K562 (cell line): Measurements from ENCODE around the gene GP1BB. TPM values are rescaled to one million over a fixed set of nuclear protein-coding genes. Genes with fewer than 3 reads are reported as not detected.

Experiments used
- ATAC-seq: fragments of 200-7000 bp; cut with Tn5 transposase; 3 replicates; pipeline ENCODE4 v1.9.1; 2020; ENCODE audit warnings: moderate library complexity
- BruUV-seq: library from RNA; stranded (reverse); fragments of 400-500 nt; replicated peaks from 2 replicates; lab custom pipeline; 2021; lab: Mats Ljungman, UMichigan
- CTCF ChIA-PET: fragments of 300-600 bp; formaldehyde crosslinking; extraction: SDS; loops from one replicate; lab custom pipeline; 2021; ENCODE audit warnings: low intra/inter-chr PET ratio; lab: Yijun Ruan, JAX
- POLR2A ChIA-PET: fragments of 300-600, 350-650 bp; sonication (Branson Sonifier 250); formaldehyde crosslinking; extraction: SDS; loops from one replicate; lab custom pipeline; 2021; ENCODE audit warnings: antibody characterized with exemption, inconsistent platforms; lab: Yijun Ruan, JAX
- DNase-seq, 4 experiments: peaks; one replicate each; pipeline versions ENCODE4 v3.0.0 to v3.0.0-alpha.2; 2011 to 2018; ENCODE audit warnings: low spot score in 3 of 4, mixed read lengths in 3 of 4; ENCODE audit errors: extremely low read depth in 1 of 4
- FAIRE-seq: peaks from 2 replicates; lab custom pipeline; 2011; peaks lifted over from hg19 to GRCh38; lab: Jason Lieb, UNC
- H2AFZ ChIP-seq: 2 replicates; pipeline ENCODE4 v1.6.0; 2011; ENCODE audit warnings: low read depth, low read length, control low read depth, inconsistent platforms
- H3K27ac ChIP-seq: fragments of 200-600 bp; 3 replicates; pipeline ENCODE4 v1.8.0; 2011; ENCODE audit warnings: low read depth, mild to moderate bottlenecking, control low read depth, inconsistent platforms, low read length, moderate library complexity, mixed read lengths; ENCODE audit errors: extremely low read depth
- H3K27me3 ChIP-seq, 2 experiments: fragments of 300-600 bp in 1 of 2; 2 replicates in 1 of 2; 3 replicates in 1 of 2; pipeline versions ENCODE4 v1.6.0 to v1.8.0; 2011; ENCODE audit warnings: inconsistent platforms in 2 of 2, low read length in 2 of 2, mild to moderate bottlenecking in 1 of 2, mixed read lengths in 1 of 2, moderate library complexity in 1 of 2; ENCODE audit not compliant: control insufficient read depth in 2 of 2, insufficient read depth in 2 of 2
- H3K36me3 ChIP-seq: fragments of 300-600 bp; 3 replicates; pipeline ENCODE4 v1.8.0; 2011; ENCODE audit warnings: mild to moderate bottlenecking, low read length, inconsistent platforms; ENCODE audit not compliant: control insufficient read depth, insufficient read depth
- H3K4me1 ChIP-seq, 2 experiments: fragments of 200-600 bp in 1 of 2; replicated peaks in 1 of 2; 2 replicates in 1 of 2; 3 replicates in 1 of 2; pipeline versions ENCODE4 v1.5.1 to v1.8.0; 2011; ENCODE audit warnings: inconsistent platforms in 2 of 2, low read length in 2 of 2, mild to moderate bottlenecking in 1 of 2, mixed read lengths in 1 of 2, moderate library complexity in 1 of 2; ENCODE audit not compliant: control insufficient read depth in 2 of 2, insufficient read depth in 2 of 2
- H3K4me2 ChIP-seq: 2 replicates; pipeline ENCODE4 v1.6.1; 2011; ENCODE audit warnings: low read length, control low read depth, inconsistent platforms, mixed read lengths; ENCODE audit not compliant: insufficient read depth
- H3K4me3 ChIP-seq: fragments of 200-600 bp; sonication (generic), shearing (Covaris generic); 2 replicates; pipeline ENCODE4 v1.5.1; 2016; ENCODE audit warnings: control low read depth, inconsistent platforms
- H3K79me2 ChIP-seq: fragments of 200-600 bp; 3 replicates; pipeline ENCODE4 v1.8.0; 2011; ENCODE audit warnings: low read length, inconsistent platforms; ENCODE audit not compliant: control insufficient read depth, insufficient read depth
- H3K9ac ChIP-seq, 2 experiments: 2 replicates each; pipeline versions ENCODE4 v1.6.0 to v1.6.1; 2011; ENCODE audit warnings: low read depth in 2 of 2, low read length in 2 of 2, control low read depth in 1 of 2, inconsistent platforms in 1 of 2, mild to moderate bottlenecking in 1 of 2, mixed read lengths in 1 of 2; ENCODE audit not compliant: insufficient read depth in 1 of 2
- H3K9me1 ChIP-seq: one replicate; pipeline ENCODE4 v1.6.0; 2011; ENCODE audit warnings: inconsistent platforms, mild to moderate bottlenecking, low read length, moderate library complexity; ENCODE audit not compliant: control insufficient read depth, insufficient read depth
- H3K9me3 ChIP-seq: replicated peaks from 2 replicates; pipeline ENCODE4 v1.5.1; 2011; ENCODE audit warnings: low read depth, low read length, inconsistent platforms; ENCODE audit not compliant: control insufficient read depth, insufficient read depth
- H4K20me1 ChIP-seq: replicated peaks from 2 replicates; pipeline ENCODE4 v1.6.1; 2011; ENCODE audit warnings: low read length, inconsistent platforms, mixed read lengths; ENCODE audit not compliant: control insufficient read depth, insufficient read depth
- CCNT2 ChIP-seq: IDR thresholded peaks from 2 replicates; pipeline ENCODE4 v1.6.1; 2011; ENCODE audit warnings: borderline replicate concordance, low read depth, mild to moderate bottlenecking, moderate library complexity, mixed read lengths, low read length; ENCODE audit not compliant: insufficient read length; ENCODE audit errors: extremely low read depth
- CHD1 ChIP-seq: fragments of 200-600 bp; sonication (generic); IDR thresholded peaks from one replicate; pipeline ENCODE4 v1.6.1; 2012; ENCODE audit warnings: mild to moderate bottlenecking, moderate library complexity, low read length, inconsistent platforms
- CHD4 ChIP-seq: fragments of 200-600 bp; sonication (generic); IDR thresholded peaks from 3 replicates; pipeline ENCODE4 v1.6.1; 2012; ENCODE audit warnings: low read depth, mild to moderate bottlenecking, mixed read lengths, low read length, inconsistent platforms; ENCODE audit not compliant: insufficient read depth, insufficient replicate concordance, poor library complexity, severe bottlenecking
- HINFP ChIP-seq: fragments of 450-650 bp; conservative IDR thresholded peaks from 2 replicates; pipeline ENCODE4 v1.6.1; 2016; ENCODE audit warnings: missing genetic modification characterization, low read depth, mild to moderate bottlenecking, control low read depth, missing compliant biosample characterization
- POLR2G ChIP-seq: fragments of 200-400 bp; formaldehyde crosslinking; IDR thresholded peaks from 2 replicates; pipeline ENCODE4 v1.6.1; 2017; ENCODE audit warnings: low read depth, mild to moderate bottlenecking, antibody characterized with exemption, low read length, moderate library complexity
- PTBP1 ChIP-seq: fragments of 200-400 bp; formaldehyde crosslinking; IDR thresholded peaks from 2 replicates; pipeline ENCODE4 v1.6.1; 2017; ENCODE audit warnings: low read depth, low read length
- SAP30 ChIP-seq: fragments of 200-600 bp; sonication (generic); IDR thresholded peaks from 2 replicates; pipeline ENCODE4 v1.6.1; 2012; ENCODE audit warnings: borderline replicate concordance, low read depth, mild to moderate bottlenecking, moderate library complexity, low read length, control low read depth, inconsistent platforms; ENCODE audit not compliant: insufficient read depth, poor library complexity, severe bottlenecking
- SRSF3 ChIP-seq: fragments of 200-400 bp; formaldehyde crosslinking; IDR thresholded peaks from 2 replicates; pipeline ENCODE4 v1.6.1; 2016; ENCODE audit warnings: mild to moderate bottlenecking, low read length, moderate library complexity; ENCODE audit not compliant: insufficient read depth
- TAL1 ChIP-seq: fragments of 450-650 bp; IDR thresholded peaks from 2 replicates; pipeline ENCODE4 v1.6.1; 2016; ENCODE audit warnings: mild to moderate bottlenecking
- ZBTB7A ChIP-seq: IDR thresholded peaks from 2 replicates; pipeline ENCODE4 v1.6.1; 2011; ENCODE audit warnings: low read depth, mild to moderate bottlenecking, low read length, moderate library complexity, borderline replicate concordance; ENCODE audit not compliant: control insufficient read depth
- ZNF174 ChIP-seq: fragments of 250-450 bp; sonication (Bioruptor Pico); IDR thresholded peaks from 2 replicates; pipeline ENCODE4 v1.4.0; 2020; ENCODE audit warnings: mild to moderate bottlenecking
- WGBS: fragments of 100-300 bp; shearing (Covaris generic); methylation state at CpG from one replicate; pipeline ENCODE4 v1.1.6; 2016; ENCODE audit warnings: low coverage, mixed read lengths; ENCODE audit not compliant: insufficient coverage; ENCODE audit errors: missing lambda C conversion rate; 5-methylcytosine and 5-hydroxymethylcytosine counted together
- in situ Hi-C: fragments of 300-500 bp; cut with MboI; formaldehyde crosslinking; loops from 4 replicates; pipeline ENCODE4 v1.15.0; 2018; ENCODE audit warnings: inconsistent platforms, mixed read lengths
- intact Hi-C: fragments of 100-400 bp; cut with micrococcal nuclease; formaldehyde crosslinking; loops from 2 replicates; pipeline ENCODE4 v1.14.2; 2022
- polyA plus RNA-seq, 8 experiments: library from polyadenylated mRNA; depleted of rRNA in 4 of 8; stranded (reverse) in 5 of 8; unstranded in 3 of 8; fragments of >200 nt; fragmentation: Nextera tagmentation in 2 of 8; fragmentation: Illumina TruSeq in 1 of 8; extraction: Ambion mirVana in 2 of 8; extraction: Trizol in 1 of 8; gene quantifications; 2 replicates each; pipeline versions ENCODE4 v1.2.1 to v1.2.3, GENCODE V29; 2011 to 2014; ENCODE audit warnings: inconsistent platforms in 1 of 8, missing spikeins in 1 of 8
- total RNA-seq, 7 experiments: library from RNA; depleted of rRNA in 6 of 7; stranded (reverse); fragments of >200 nt in 6 of 7; fragmentation: Illumina TruSeq in 2 of 7; extraction: Trizol in 2 of 7; gene quantifications; 2 replicates each; pipeline versions ENCODE4 v1.2.1 to v1.2.3, GENCODE V29; 2011 to 2021; ENCODE audit warnings: low replicate concordance in 1 of 7
- TF ChIP-seq, protein P1 (sequence below): sonication (generic); formaldehyde crosslinking; IDR thresholded peaks from 2 replicates; pipeline ENCODE4 v1.8.1; 2023; ENCODE audit warnings: mild to moderate bottlenecking, missing genetic modification reagents, moderate library complexity
- TF ChIP-seq, protein P2 (sequence below): sonication (generic); formaldehyde crosslinking; IDR thresholded peaks from 2 replicates; pipeline ENCODE4 v1.8.0; 2022; ENCODE audit warnings: mild to moderate bottlenecking, missing genetic modification reagents
- TF ChIP-seq, protein P3 (sequence below): sonication (generic); formaldehyde crosslinking; IDR thresholded peaks from 2 replicates; pipeline ENCODE4 v1.8.0; 2022; ENCODE audit warnings: missing genetic modification reagents, mild to moderate bottlenecking, borderline replicate concordance

Gene GP1BB
- total and polyA plus RNA-seq, 9 of the 15 experiments (the other 6 are each of a cell fraction or from before 2014, with no cell fraction given), result 0.69 to 162 (median 2.8) TPM

DNA sequence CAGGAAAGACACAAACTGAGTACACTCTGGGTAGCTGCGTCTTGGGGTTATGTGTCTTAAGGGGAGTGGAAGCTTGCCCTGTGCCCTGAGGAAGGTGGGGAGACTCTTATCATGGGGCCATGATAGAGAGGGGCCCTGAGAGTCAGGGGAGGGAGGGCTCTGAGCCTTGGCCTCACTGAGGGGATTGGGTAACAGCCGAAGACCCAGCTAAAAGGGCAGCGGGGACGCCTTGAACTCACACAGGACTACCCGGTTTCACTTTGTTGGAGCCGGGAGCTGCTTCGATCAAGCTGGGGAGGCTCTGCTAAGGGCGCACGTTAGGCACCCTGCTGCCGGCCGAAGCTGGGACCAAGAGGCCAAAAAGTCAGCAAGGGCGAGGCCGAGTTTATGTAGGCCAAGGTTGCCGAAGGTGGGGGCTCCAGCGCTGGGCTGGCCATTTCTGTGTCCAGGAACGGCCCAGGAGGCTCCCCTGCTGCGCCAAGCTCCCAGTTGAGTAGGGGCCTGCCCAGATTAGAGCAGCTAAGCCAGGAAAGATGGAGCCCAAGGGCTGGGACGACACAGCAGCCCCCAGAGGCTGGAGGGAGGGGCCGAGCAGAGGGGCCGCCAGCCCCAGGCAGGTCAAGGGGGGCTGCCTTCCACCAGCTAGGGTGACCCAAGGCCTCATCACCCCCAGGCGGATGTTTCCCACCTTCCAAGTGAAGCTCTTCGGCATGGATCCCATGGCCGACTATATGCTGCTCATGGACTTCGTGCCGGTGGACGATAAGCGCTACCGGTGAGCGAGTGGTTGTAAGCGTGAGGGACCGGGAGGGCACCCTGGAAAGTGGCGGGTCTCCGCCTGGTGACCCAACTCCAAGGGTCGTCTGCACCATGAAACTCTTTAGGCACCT lies 39.5 kb downstream of the GP1BB start:
- ATAC-seq, result peak; percentile 1
- no peak for TF ChIP-seq PTBP1
- TF ChIP-seq POLR2G, result no peak; the same call in 1 of the 2 replicates
- no peak for TF ChIP-seq CHD1
- TF ChIP-seq, protein P1, sequence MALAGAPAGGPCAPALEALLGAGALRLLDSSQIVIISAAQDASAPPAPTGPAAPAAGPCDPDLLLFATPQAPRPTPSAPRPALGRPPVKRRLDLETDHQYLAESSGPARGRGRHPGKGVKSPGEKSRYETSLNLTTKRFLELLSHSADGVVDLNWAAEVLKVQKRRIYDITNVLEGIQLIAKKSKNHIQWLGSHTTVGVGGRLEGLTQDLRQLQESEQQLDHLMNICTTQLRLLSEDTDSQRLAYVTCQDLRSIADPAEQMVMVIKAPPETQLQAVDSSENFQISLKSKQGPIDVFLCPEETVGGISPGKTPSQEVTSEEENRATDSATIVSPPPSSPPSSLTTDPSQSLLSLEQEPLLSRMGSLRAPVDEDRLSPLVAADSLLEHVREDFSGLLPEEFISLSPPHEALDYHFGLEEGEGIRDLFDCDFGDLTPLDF, result no peak
- peak; percentile 12; the same call in 1 of the 2 replicates for TF ChIP-seq ZBTB7A
- peak; percentile 1; the same call in 1 of the 2 replicates for TF ChIP-seq SRSF3
- TF ChIP-seq, protein P2, sequence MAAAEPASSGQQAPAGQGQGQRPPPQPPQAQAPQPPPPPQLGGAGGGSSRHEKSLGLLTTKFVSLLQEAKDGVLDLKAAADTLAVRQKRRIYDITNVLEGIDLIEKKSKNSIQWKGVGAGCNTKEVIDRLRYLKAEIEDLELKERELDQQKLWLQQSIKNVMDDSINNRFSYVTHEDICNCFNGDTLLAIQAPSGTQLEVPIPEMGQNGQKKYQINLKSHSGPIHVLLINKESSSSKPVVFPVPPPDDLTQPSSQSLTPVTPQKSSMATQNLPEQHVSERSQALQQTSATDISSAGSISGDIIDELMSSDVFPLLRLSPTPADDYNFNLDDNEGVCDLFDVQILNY (CRISPR knock-in tag), result no peak
- TF ChIP-seq HINFP (tag), result no peak
- no peak for TF ChIP-seq ZNF174 (CRISPR knock-in tag)
- peak; percentile 12 for TF ChIP-seq SAP30
- no peak for TF ChIP-seq TAL1
- TF ChIP-seq, protein P3, sequence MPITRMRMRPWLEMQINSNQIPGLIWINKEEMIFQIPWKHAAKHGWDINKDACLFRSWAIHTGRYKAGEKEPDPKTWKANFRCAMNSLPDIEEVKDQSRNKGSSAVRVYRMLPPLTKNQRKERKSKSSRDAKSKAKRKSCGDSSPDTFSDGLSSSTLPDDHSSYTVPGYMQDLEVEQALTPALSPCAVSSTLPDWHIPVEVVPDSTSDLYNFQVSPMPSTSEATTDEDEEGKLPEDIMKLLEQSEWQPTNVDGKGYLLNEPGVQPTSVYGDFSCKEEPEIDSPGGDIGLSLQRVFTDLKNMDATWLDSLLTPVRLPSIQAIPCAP (CRISPR knock-in tag), result no peak
- no peak for TF ChIP-seq CHD4
- TF ChIP-seq CCNT2, result no peak

More for the DNA sequence above, 39.5 kb downstream of the GP1BB start:
- Histone ChIP-seq H3K79me2 (peaks cover 25% of the 10 kb centered on the region), H3K4me3 (peak overlapping the region; percentile 36), H3K4me2 (peak overlapping the region; percentile 76), H3K27ac (peak overlapping the region; percentile 13; the same call in 2 of the 3 replicates), H3K27me3 (peaks cover 5 to 24% of the 10 kb centered on the region in 2 experiments; a peak in 4 of 5 replicates), H2AFZ (peak overlapping the region; percentile 21), H3K36me3 (peaks cover 8% of the 10 kb centered on the region; the same call in 1 of the 3 replicates), H4K20me1 (peaks cover 8% of the 10 kb centered on the region), H3K9ac (peak overlapping the region; percentile 58 to 87), H3K9me1 (peaks cover 9% of the 10 kb centered on the region), H3K9me3 (no peaks in the 10 kb centered on the region), H3K4me1 (peaks cover 12 to 92% of the 10 kb centered on the region in 2 experiments; a peak in 3 of 5 replicates)
- DNase-seq (no peak), FAIRE-seq (no peak)
- intact Hi-C loops (no loop called here), in situ Hi-C loops (no loop called here)
- CTCF ChIA-PET, result no interaction called here
- 60% methylated on average over 34 of the region's 34 CpGs for WGBS
- BruUV-seq, result TSS peak; percentile 41
- POLR2A ChIA-PET, result interaction anchor here (0.5 to 6.7 kb wide), 22 partner anchors 8 to 1815 kb away, joined by 3 to 78 read pairs (median 4); partner anchors contain the start of genes GNB1L and RTL10
